MM.1S (cell line): ENCODE results near the gene NEUROD4.

Source experiments
- DNase-seq: peaks from one replicate; pipeline ENCODE4 v3.0.0-alpha.2; 2015
- H2AFZ ChIP-seq: fragments of 300-600 bp; sonication (generic); 2 replicates; pipeline ENCODE4 v1.6.0; 2016; ENCODE audit warnings: antibody characterized with exemption, low read length
- H3F3A ChIP-seq: fragments of 300-600 bp; sonication (generic); 2 replicates; pipeline ENCODE4 v1.6.1; 2016; ENCODE audit warnings: mild to moderate bottlenecking, antibody characterized with exemption, low read length, moderate library complexity, mixed read lengths; ENCODE audit not compliant: insufficient read depth
- H3K27ac ChIP-seq: fragments of 300-600 bp; sonication (generic); 2 replicates; pipeline ENCODE4 v1.5.1; 2016; ENCODE audit warnings: mild to moderate bottlenecking, low read length
- H3K27me3 ChIP-seq: fragments of 300-600 bp; sonication (generic); replicated peaks from 2 replicates; pipeline ENCODE4 v1.6.0; 2016; ENCODE audit warnings: low read length; ENCODE audit not compliant: insufficient read depth
- H3K36me3 ChIP-seq: fragments of 300-600 bp; sonication (generic); replicated peaks from 2 replicates; pipeline ENCODE4 v1.6.1; 2016; ENCODE audit warnings: mild to moderate bottlenecking, low read length, mixed read lengths; ENCODE audit not compliant: insufficient read depth
- H3K4me1 ChIP-seq: fragments of 300-600 bp; sonication (generic); 2 replicates; pipeline ENCODE4 v1.6.1; 2016; ENCODE audit warnings: low read length, mixed read lengths
- H3K4me2 ChIP-seq: fragments of 300-600 bp; sonication (generic); 2 replicates; pipeline ENCODE4 v1.6.0; 2016; ENCODE audit warnings: low read depth, low read length
- H3K4me3 ChIP-seq: fragments of 300-600 bp; sonication (generic); 2 replicates; pipeline ENCODE4 v1.5.1; 2016; ENCODE audit warnings: low read length, mixed read lengths
- H3K79me2 ChIP-seq: fragments of 300-600 bp; sonication (generic); 2 replicates; pipeline ENCODE4 v1.6.1; 2016; ENCODE audit warnings: mixed run types, low read length, mixed read lengths
- H3K9ac ChIP-seq: fragments of 300-600 bp; sonication (generic); 2 replicates; pipeline ENCODE4 v1.6.1; 2016; ENCODE audit warnings: low read length, mixed read lengths
- H3K9me2 ChIP-seq: fragments of 300-600 bp; sonication (generic); replicated peaks from 2 replicates; pipeline ENCODE4 v1.6.1; 2016; ENCODE audit warnings: mild to moderate bottlenecking, low read length, mixed read lengths; ENCODE audit not compliant: insufficient read depth
- H3K9me3 ChIP-seq: fragments of 300-600 bp; sonication (generic); replicated peaks from 2 replicates; pipeline ENCODE4 v1.6.1; 2016; ENCODE audit warnings: mild to moderate bottlenecking, low read length, mixed read lengths; ENCODE audit not compliant: insufficient read depth
- H4K20me1 ChIP-seq: fragments of 300-600 bp; sonication (generic); 2 replicates; pipeline ENCODE4 v1.6.1; 2016; ENCODE audit warnings: mild to moderate bottlenecking, low read length, moderate library complexity, mixed read lengths; ENCODE audit not compliant: insufficient read depth
- EZH2 ChIP-seq: fragments of 300-600 bp; sonication (generic); optimal IDR thresholded peaks from 2 replicates; pipeline ENCODE3; 2017; ENCODE audit warnings: low read depth, mild to moderate bottlenecking, antibody characterized with exemption, low read length, mixed read lengths
- EZH2phosphoT487 ChIP-seq: fragments of 300-600 bp; sonication (generic); IDR thresholded peaks from 2 replicates; pipeline ENCODE4 v1.6.1; 2018; ENCODE audit warnings: antibody characterized with exemption, low read length
- TF ChIP-seq, protein P1 (sequence below): fragments of 300-600 bp; sonication (generic); IDR thresholded peaks from 2 replicates; pipeline ENCODE4 v1.5.1; 2016; ENCODE audit warnings: antibody characterized with exemption, low read length, mixed read lengths

NEUROD4 gene

DNA sequence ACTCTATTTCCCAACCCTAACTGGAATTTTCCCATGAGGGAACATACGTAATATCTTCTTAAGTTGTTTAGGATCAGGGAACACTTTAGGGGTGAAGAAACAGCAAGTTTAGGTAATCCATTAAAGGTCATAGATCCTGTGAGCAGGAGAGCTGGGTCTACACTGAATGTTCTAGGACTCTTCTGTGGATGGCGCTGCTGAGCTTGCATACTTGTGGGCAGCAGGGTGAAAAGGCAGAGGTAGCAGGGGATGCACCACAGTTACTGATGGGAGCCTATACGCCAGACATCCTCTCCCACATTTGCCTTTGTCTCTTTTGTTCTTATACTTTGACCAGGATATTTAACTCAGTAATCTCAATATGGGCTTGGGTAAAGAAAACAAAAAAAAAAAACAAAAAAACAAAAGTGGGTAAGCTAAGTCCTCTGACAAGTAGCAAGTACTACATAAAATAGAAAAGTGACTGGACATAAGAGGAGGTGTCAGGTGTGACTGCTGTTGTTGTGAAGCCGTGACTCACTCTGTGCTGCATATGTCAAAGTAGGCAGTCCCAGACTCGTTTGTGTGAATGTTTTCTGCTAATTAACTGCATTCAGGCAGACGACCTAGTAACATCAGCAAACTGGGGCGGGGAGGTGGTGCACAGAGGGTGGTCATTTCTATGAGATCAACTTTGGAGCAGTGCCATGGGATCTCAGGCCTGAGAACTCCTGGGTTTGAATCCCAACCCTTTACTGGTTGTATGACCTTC lies 31.6 kb downstream of the NEUROD4 start:
- Histone ChIP-seq H3K27me3 (no peaks in the 10 kb centered on the region), H3K9ac (no peak overlapping the region), H3K27ac (no peak overlapping the region), H3K79me2 (no peaks in the 10 kb centered on the region), H3K36me3 (no peaks in the 10 kb centered on the region), H3K4me1 (no peaks in the 10 kb centered on the region), H3K4me2 (no peak overlapping the region), H3K9me2 (no peaks in the 10 kb centered on the region), H3F3A (no peaks in the 10 kb centered on the region), H2AFZ (no peak overlapping the region), H3K9me3 (no peaks in the 10 kb centered on the region), H4K20me1 (no peaks in the 10 kb centered on the region), H3K4me3 (no peak overlapping the region)
- no peak for DNase-seq
- TF ChIP-seq EZH2phosphoT487 = no peak
- no peak for TF ChIP-seq EZH2
- TF ChIP-seq, protein P1, sequence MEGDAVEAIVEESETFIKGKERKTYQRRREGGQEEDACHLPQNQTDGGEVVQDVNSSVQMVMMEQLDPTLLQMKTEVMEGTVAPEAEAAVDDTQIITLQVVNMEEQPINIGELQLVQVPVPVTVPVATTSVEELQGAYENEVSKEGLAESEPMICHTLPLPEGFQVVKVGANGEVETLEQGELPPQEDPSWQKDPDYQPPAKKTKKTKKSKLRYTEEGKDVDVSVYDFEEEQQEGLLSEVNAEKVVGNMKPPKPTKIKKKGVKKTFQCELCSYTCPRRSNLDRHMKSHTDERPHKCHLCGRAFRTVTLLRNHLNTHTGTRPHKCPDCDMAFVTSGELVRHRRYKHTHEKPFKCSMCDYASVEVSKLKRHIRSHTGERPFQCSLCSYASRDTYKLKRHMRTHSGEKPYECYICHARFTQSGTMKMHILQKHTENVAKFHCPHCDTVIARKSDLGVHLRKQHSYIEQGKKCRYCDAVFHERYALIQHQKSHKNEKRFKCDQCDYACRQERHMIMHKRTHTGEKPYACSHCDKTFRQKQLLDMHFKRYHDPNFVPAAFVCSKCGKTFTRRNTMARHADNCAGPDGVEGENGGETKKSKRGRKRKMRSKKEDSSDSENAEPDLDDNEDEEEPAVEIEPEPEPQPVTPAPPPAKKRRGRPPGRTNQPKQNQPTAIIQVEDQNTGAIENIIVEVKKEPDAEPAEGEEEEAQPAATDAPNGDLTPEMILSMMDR = no peak

DNA sequence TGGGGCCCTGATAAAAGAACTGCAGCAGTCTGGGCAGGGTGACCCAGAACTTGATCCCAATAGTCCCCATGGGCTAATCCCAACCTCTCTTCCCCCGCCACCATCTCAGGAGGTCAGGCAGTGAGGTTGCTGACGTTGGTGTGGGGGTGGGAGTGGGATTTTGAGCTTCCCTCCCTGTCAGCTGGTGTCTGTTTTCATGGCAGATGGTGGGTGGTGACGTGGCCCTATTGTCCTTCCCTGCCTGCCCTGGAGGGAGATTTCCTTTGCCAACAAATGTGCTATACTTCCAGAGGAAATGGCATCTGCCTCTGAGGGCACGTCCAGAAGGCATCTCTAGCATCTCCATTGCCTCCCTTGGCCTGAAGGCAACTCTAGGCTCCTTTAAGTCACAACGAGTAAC lies 37.7 kb downstream of the NEUROD4 start:
- no peaks in the 10 kb centered on the region for H3K27me3 ChIP-seq
- peaks cover 13% of the 10 kb centered on the region for H3F3A ChIP-seq
- no peaks in the 10 kb centered on the region for H3K36me3 ChIP-seq
- no peak for DNase-seq
- H3K4me3 ChIP-seq = no peak overlapping the region
- H3K4me2 ChIP-seq = no peak overlapping the region
- H3K4me1 ChIP-seq = peaks cover 28% of the 10 kb centered on the region
- H3K9me2 ChIP-seq = no peaks in the 10 kb centered on the region
- no peak for TF ChIP-seq EZH2phosphoT487
- no peak for TF ChIP-seq EZH2
- TF ChIP-seq, protein P1 = no peak
- no peaks in the 10 kb centered on the region for H4K20me1 ChIP-seq
- no peaks in the 10 kb centered on the region for H3K9me3 ChIP-seq
- H3K9ac ChIP-seq = no peak overlapping the region
- H2AFZ ChIP-seq = no peak overlapping the region
- no peaks in the 10 kb centered on the region for H3K79me2 ChIP-seq
- H3K27ac ChIP-seq = no peak overlapping the region

DNA sequence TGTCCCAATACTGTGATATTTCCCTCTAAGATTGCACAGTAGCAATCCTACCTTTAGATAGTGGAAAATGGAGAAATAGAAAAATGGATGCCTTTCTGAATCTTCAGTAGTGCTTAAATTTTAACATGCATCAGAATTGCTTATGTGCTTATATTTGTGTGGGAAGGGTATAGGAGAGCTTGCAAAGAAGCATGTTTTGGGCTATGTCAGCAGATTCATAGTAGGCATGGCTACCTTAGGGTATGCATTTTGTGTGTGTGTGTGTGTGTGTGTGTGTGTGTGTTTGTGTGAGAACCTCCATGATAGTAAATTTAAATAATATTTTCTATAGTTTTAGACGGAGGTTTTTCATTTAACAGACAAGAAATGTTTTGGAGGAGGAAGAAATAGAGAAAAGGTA lies 38.3 kb downstream of the NEUROD4 start:
- no peaks in the 10 kb centered on the region for H3K79me2 ChIP-seq
- no peaks in the 10 kb centered on the region for H3K9me2 ChIP-seq
- H2AFZ ChIP-seq = no peak overlapping the region
- no peaks in the 10 kb centered on the region for H3K36me3 ChIP-seq
- no peak overlapping the region for H3K9ac ChIP-seq
- H4K20me1 ChIP-seq = no peaks in the 10 kb centered on the region
- no peaks in the 10 kb centered on the region for H3K9me3 ChIP-seq
- DNase-seq = no peak
- no peak overlapping the region for H3K27ac ChIP-seq
- TF ChIP-seq EZH2phosphoT487 (no peak), EZH2 (no peak)
- TF ChIP-seq, protein P1 = no peak
- H3K4me1 ChIP-seq = peaks cover 28% of the 10 kb centered on the region
- peaks cover 13% of the 10 kb centered on the region for H3F3A ChIP-seq
- H3K27me3 ChIP-seq = no peaks in the 10 kb centered on the region
- H3K4me2 ChIP-seq = no peak overlapping the region
- H3K4me3 ChIP-seq = no peak overlapping the region
